ENCODE measurements around the gene PRICKLE4. TPM values are rescaled to one million over a fixed set of nuclear protein-coding genes. Genes with fewer than 3 reads are reported as not detected.

PRICKLE4 gene
- total and polyA plus RNA-seq, 2 donors (not counting 1 experiment from before 2014, with no cell fraction given): 0.60 TPM; not detected in 1

GRCh38 chr6:41798901-41799558, 18.4 kb downstream of the PRICKLE4 start:
- Histone ChIP-seq H3K27ac (ENCODE audit: low read length in 2 of 2) (no peak overlapping the region), H3K9me3 (ENCODE audit: control extremely low read depth in 1 of 3, control insufficient read depth in 2 of 3, insufficient read depth in 1 of 3, low read length in 2 of 3) (no peaks in the 10 kb centered on the region), H3K27me3 (replicated peaks in 1 of 4; ENCODE audit: control extremely low read depth in 1 of 4, control insufficient read depth in 3 of 4, insufficient read depth in 4 of 4, low read length in 3 of 4) (no peaks in the 10 kb centered on the region), H3K79me2 (ENCODE audit: control insufficient read depth, insufficient read depth, low read length) (peaks cover 3% of the 10 kb centered on the region), H3K36me3 (replicated peaks in 1 of 2; ENCODE audit: control extremely low read depth in 1 of 2, control insufficient read depth in 1 of 2, extremely low read depth in 1 of 2, insufficient read depth in 2 of 2, low read length in 1 of 2) (peaks cover 2 to 5% of the 10 kb centered on the region in 2 experiments), H3K9ac (ENCODE audit: low read length) (no peak overlapping the region), H3K4me3 (ENCODE audit: control extremely low read depth in 1 of 5, extremely low read depth in 1 of 5, insufficient read depth in 1 of 5, low read depth in 2 of 5, low read length in 4 of 5) (no peak overlapping the region), H4K20me1 (ENCODE audit: control insufficient read depth, insufficient read depth, low read length, poor library complexity, severe bottlenecking) (no peaks in the 10 kb centered on the region), H3K4me1 (ENCODE audit: control insufficient read depth in 2 of 2, insufficient read depth in 2 of 2, low read length in 2 of 2) (no peaks in the 10 kb centered on the region), H2AFZ (ENCODE audit: insufficient read depth, low read depth, low read length, poor library complexity, severe bottlenecking) (no peak overlapping the region), H3K4me2 (replicated peaks; ENCODE audit: low read depth, low read length, poor library complexity, severe bottlenecking) (no peak overlapping the region)
- no peak for ATAC-seq (ENCODE audit: low read depth)
- intact Hi-C loops (cut with micrococcal nuclease): no loop called here
- H3K27me3 Mint-ChIP-seq: no peaks in the 10 kb centered on the region
- TF ChIP-seq EZH2 (IDR thresholded peaks at IDR 0.05; ENCODE audit: borderline replicate concordance, insufficient read depth, low read depth, low read length, poor library complexity, severe bottlenecking) (no peak), CTCF (IDR thresholded peaks at IDR 0.05) (no peak)
- 100% methylated on average over 3 of the region's 7 CpGs for WGBS (ENCODE audit: insufficient coverage)
- H3K9me3 Mint-ChIP-seq (ENCODE audit: insufficient read depth): no peaks in the 10 kb centered on the region
- H3K4me3 Mint-ChIP-seq: no peak overlapping the region
- CTCF ChIA-PET: interaction anchor here (0.9 to 1.1 kb wide), 2 partner anchors 8 to 244 kb away, joined by 3 read pairs; no protein-coding TSS in a partner anchor
- POLR2A ChIA-PET: no interaction called here
- no peaks in the 10 kb centered on the region for H3K4me1 Mint-ChIP-seq
- no peak for DNase-seq
- no peak overlapping the region for H3K27ac Mint-ChIP-seq

- Mint-ChIP-seq H3K27me3 (no peaks in the 10 kb centered on the region), H3K4me3 (no peak overlapping the region), H3K27ac (no peak overlapping the region), H3K4me1 (no peaks in the 10 kb centered on the region), H3K9me3 (ENCODE audit: insufficient read depth) (no peaks in the 10 kb centered on the region)
- ChIA-PET POLR2A (no interaction called here), CTCF (interaction anchor here (0.9 to 2.8 kb wide), 3 partner anchors 9 to 243 kb away, joined by 3 to 20 read pairs (median 3); partner anchors contain the start of gene TOMM6)
- Histone ChIP-seq H2AFZ (ENCODE audit: insufficient read depth, low read depth, low read length, poor library complexity, severe bottlenecking) (no peak overlapping the region), H3K4me1 (ENCODE audit: control insufficient read depth in 2 of 2, insufficient read depth in 2 of 2, low read length in 2 of 2) (no peaks in the 10 kb centered on the region), H3K9ac (ENCODE audit: low read length) (no peak overlapping the region), H3K9me3 (ENCODE audit: control extremely low read depth in 1 of 3, control insufficient read depth in 2 of 3, insufficient read depth in 1 of 3, low read length in 2 of 3) (no peaks in the 10 kb centered on the region), H3K4me3 (ENCODE audit: control extremely low read depth in 1 of 5, extremely low read depth in 1 of 5, insufficient read depth in 1 of 5, low read depth in 2 of 5, low read length in 4 of 5) (no peak overlapping the region), H3K4me2 (replicated peaks; ENCODE audit: low read depth, low read length, poor library complexity, severe bottlenecking) (no peak overlapping the region), H3K36me3 (replicated peaks in 1 of 2; ENCODE audit: control extremely low read depth in 1 of 2, control insufficient read depth in 1 of 2, extremely low read depth in 1 of 2, insufficient read depth in 2 of 2, low read length in 1 of 2) (peaks cover 2 to 5% of the 10 kb centered on the region in 2 experiments), H3K27ac (ENCODE audit: low read length in 2 of 2) (no peak overlapping the region), H4K20me1 (ENCODE audit: control insufficient read depth, insufficient read depth, low read length, poor library complexity, severe bottlenecking) (no peaks in the 10 kb centered on the region), H3K79me2 (ENCODE audit: control insufficient read depth, insufficient read depth, low read length) (peaks cover 3% of the 10 kb centered on the region), H3K27me3 (replicated peaks in 1 of 4; ENCODE audit: control extremely low read depth in 1 of 4, control insufficient read depth in 3 of 4, insufficient read depth in 4 of 4, low read length in 3 of 4) (no peaks in the 10 kb centered on the region)
- WGBS (ENCODE audit: insufficient coverage): 93% methylated on average over 2 of the region's 2 CpGs
- ATAC-seq (ENCODE audit: low read depth) (no peak), DNase-seq (no peak)
- intact Hi-C loops (cut with micrococcal nuclease): no loop called here
- TF ChIP-seq EZH2 (IDR thresholded peaks at IDR 0.05; ENCODE audit: borderline replicate concordance, insufficient read depth, low read depth, low read length, poor library complexity, severe bottlenecking) (no peak), CTCF (IDR thresholded peaks at IDR 0.05) (no peak)
These were observed 19.0 kb downstream of the PRICKLE4 start for GRCh38 chr6:41799559-41799911.

Data from B cell (primary cell).